AG09309 (cell line): ENCODE data around the gene SMIM5.

Experiments
- DNase-seq: peaks from one replicate; pipeline ENCODE4 v3.0.0-alpha.2; 2010; ENCODE audit warnings: low read depth
- H3K4me3 ChIP-seq: 2 replicates; pipeline ENCODE4 v1.5.1; 2011; ENCODE audit warnings: mild to moderate bottlenecking, low read depth, low read length, moderate library complexity; ENCODE audit not compliant: control insufficient read depth
- CTCF ChIP-seq: IDR thresholded peaks from 2 replicates; pipeline ENCODE4 v1.5.1; 2011; ENCODE audit warnings: mild to moderate bottlenecking, low read depth, low read length, inconsistent platforms; ENCODE audit not compliant: insufficient read depth, control insufficient read depth; ENCODE audit errors: missing control alignments

The SMIM5 gene

GRCh38 chr17:75639327-75639726 is 6.1 kb downstream of the SMIM5 start:
- DNase-seq: no peak
- TF ChIP-seq CTCF: no peak
- no peak overlapping the region for H3K4me3 ChIP-seq

- no peak for TF ChIP-seq CTCF
- H3K4me3 ChIP-seq: no peak overlapping the region
- no peak for DNase-seq
Observed at GRCh38 chr17:75639771-75640555, 6.7 kb downstream of the SMIM5 start.

GRCh38 chr17:75640556-75641119 is 7.4 kb downstream of the SMIM5 start:
- H3K4me3 ChIP-seq: no peak overlapping the region
- TF ChIP-seq CTCF: no peak
- DNase-seq: no peak

GRCh38 chr17:75641343-75641742 is 8.1 kb downstream of the SMIM5 start:
- no peak overlapping the region for H3K4me3 ChIP-seq
- no peak for TF ChIP-seq CTCF
- DNase-seq: no peak

- no peak for DNase-seq
- H3K4me3 ChIP-seq: no peak overlapping the region
- TF ChIP-seq CTCF: no peak
Observed at GRCh38 chr17:75642182-75642783, 9.0 kb downstream of the SMIM5 start.

- TF ChIP-seq CTCF: no peak
Observed at GRCh38 chr17:75642784-75643642, 9.8 kb downstream of the SMIM5 start.

More at GRCh38 chr17:75642784-75643642, 9.8 kb downstream of the SMIM5 start:
- no peak overlapping the region for H3K4me3 ChIP-seq
- no peak for DNase-seq
